HEK293T (cell line): Measurements from ENCODE around the gene MLX.

Source experiments
- CTCF ChIA-PET: fragments of 350-600 bp; formaldehyde crosslinking; extraction: SDS; loops from one replicate; lab custom pipeline; 2021; ENCODE audit warnings: antibody characterized with exemption, inconsistent platforms; lab: Yijun Ruan, JAX
- POLR2A ChIA-PET: fragments of 350-600 bp; formaldehyde crosslinking; extraction: SDS; loops from one replicate; lab custom pipeline; 2020; ENCODE audit warnings: antibody characterized with exemption, inconsistent platforms; lab: Yijun Ruan, JAX
- DNase-seq: peaks from one replicate; pipeline ENCODE4 v3.0.0; 2012; ENCODE audit warnings: mixed read lengths; ENCODE audit errors: extremely low spot score
- ARNT ChIP-seq: fragments of 450-650 bp; IDR thresholded peaks from 2 replicates; pipeline ENCODE4 v1.6.1; 2017; ENCODE audit warnings: mild to moderate bottlenecking
- BHLHE40 ChIP-seq: fragments of 450-650 bp; IDR thresholded peaks from 2 replicates; pipeline ENCODE4 v1.6.1; 2016; ENCODE audit warnings: mild to moderate bottlenecking, moderate library complexity, borderline replicate concordance
- CTBP1 ChIP-seq: fragments of 450-650 bp; IDR thresholded peaks from 2 replicates; pipeline ENCODE4 v1.6.1; 2016; ENCODE audit warnings: borderline replicate concordance
- ELF4 ChIP-seq: fragments of 450-650 bp; IDR thresholded peaks from 2 replicates; pipeline ENCODE4 v1.6.1; 2017; ENCODE audit warnings: antibody characterized with exemption
- FOXA1 ChIP-seq: fragments of 450-650 bp; IDR thresholded peaks from 2 replicates; pipeline ENCODE4 v1.6.1; 2016; ENCODE audit warnings: mild to moderate bottlenecking
- FOXK2 ChIP-seq: fragments of 450-650 bp; IDR thresholded peaks from 2 replicates; pipeline ENCODE4 v1.6.1; 2016; ENCODE audit warnings: mild to moderate bottlenecking
- FOXM1 ChIP-seq: fragments of 450-650 bp; IDR thresholded peaks from 2 replicates; pipeline ENCODE4 v1.6.1; 2017; ENCODE audit warnings: mild to moderate bottlenecking, borderline replicate concordance
- HDGF ChIP-seq: fragments of 450-650 bp; IDR thresholded peaks from 2 replicates; pipeline ENCODE4 v1.6.1; 2017; ENCODE audit warnings: antibody characterized with exemption, borderline replicate concordance
- L3MBTL2 ChIP-seq: fragments of 450-650 bp; conservative IDR thresholded peaks from 2 replicates; pipeline ENCODE4 v1.6.1; 2016; ENCODE audit warnings: mild to moderate bottlenecking
- LEF1 ChIP-seq: fragments of 450-650 bp; IDR thresholded peaks from 2 replicates; pipeline ENCODE4 v1.6.1; 2017; ENCODE audit warnings: mild to moderate bottlenecking, borderline replicate concordance
- NFRKB ChIP-seq: fragments of 450-650 bp; IDR thresholded peaks from 2 replicates; pipeline ENCODE4 v1.6.1; 2016; ENCODE audit warnings: mild to moderate bottlenecking, moderate library complexity
- SP1 ChIP-seq: fragments of 450-650 bp; IDR thresholded peaks from 2 replicates; pipeline ENCODE4 v1.6.1; 2017
- SUZ12 ChIP-seq: fragments of 450-650 bp; IDR thresholded peaks from 2 replicates; pipeline ENCODE4 v1.6.1; 2016; ENCODE audit warnings: mild to moderate bottlenecking
- TARDBP ChIP-seq: fragments of 450-650 bp; IDR thresholded peaks from 2 replicates; pipeline ENCODE4 v1.6.1; 2016
- ZNF384 ChIP-seq: fragments of 450-650 bp; IDR thresholded peaks from 2 replicates; pipeline ENCODE4 v1.6.1; 2016
- TF ChIP-seq, protein P1 (sequence below): fragments of 450-650 bp; IDR thresholded peaks from 2 replicates; pipeline ENCODE4 v1.6.1; 2016

The MLX gene

DNA sequence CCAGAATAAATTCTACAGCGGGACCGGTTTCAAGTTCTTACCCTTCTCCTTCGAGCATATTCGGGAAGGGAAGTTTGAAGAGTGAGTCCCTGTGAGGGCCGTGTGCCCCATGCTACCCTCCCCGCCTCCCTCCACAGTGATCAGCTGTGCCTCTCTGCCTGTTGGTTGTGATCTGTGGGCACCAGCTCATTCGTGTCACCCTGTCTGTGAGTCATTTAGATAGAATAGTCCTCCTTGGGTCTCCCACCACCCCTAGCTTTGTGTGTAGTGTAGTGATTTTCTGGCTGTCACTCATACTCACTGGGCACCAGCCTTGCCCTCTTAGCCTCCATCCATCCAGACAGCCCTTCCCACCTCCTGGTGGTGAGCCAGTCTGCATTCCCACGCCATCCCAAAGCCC is 45.9 kb upstream of the MLX start:
- ChIA-PET POLR2A (interaction anchor here (1.0 to 1.7 kb wide), 2 partner anchors 15 to 98 kb away, joined by 3 to 5 read pairs; partner anchors contain the start of genes CAVIN1 and NAGLU), CTCF (interaction anchor here (1.0 kb wide), 1 partner anchor 9 kb away, joined by 6 read pairs; no protein-coding TSS in a partner anchor)
- TF ChIP-seq HDGF (no peak), FOXA1 (no peak), FOXM1 (no peak), ELF4 (no peak)
- TF ChIP-seq, protein P1, sequence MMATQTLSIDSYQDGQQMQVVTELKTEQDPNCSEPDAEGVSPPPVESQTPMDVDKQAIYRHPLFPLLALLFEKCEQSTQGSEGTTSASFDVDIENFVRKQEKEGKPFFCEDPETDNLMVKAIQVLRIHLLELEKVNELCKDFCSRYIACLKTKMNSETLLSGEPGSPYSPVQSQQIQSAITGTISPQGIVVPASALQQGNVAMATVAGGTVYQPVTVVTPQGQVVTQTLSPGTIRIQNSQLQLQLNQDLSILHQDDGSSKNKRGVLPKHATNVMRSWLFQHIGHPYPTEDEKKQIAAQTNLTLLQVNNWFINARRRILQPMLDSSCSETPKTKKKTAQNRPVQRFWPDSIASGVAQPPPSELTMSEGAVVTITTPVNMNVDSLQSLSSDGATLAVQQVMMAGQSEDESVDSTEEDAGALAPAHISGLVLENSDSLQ: no peak
- no peak for DNase-seq

DNA sequence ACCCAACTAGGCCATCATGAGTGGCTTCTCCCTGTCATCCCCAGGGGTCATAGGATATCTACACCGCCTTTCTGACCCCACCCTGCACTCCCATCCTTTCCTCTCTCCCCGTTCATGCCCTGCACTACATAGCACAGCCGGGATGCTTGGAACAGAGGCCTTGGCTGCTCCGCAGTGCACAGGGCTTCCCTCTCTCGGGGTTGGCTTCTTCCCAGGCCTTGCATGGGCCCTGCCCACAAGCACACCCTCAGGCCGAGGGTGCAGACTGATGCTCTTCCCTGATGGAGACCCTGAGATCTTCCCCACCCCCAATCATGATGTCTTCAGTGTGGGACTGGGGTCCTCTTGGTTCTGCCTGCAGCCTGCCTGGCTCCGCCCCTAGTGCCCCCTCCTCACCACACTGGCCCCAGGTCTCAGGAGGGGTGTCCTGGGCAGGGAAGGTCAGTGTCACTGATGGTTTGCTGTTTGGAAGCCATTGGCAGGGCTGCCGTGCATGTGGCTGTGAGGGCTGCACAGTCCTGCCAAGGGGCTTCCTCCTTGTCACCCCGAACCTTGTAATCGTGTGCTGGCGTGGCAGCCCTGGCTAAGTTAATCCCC is 45.1 kb upstream of the MLX start:
- CTCF ChIA-PET: no interaction called here
- TF ChIP-seq NFRKB (no peak), FOXA1 (no peak), FOXM1 (no peak), BHLHE40 (no peak), ZNF384 (no peak), L3MBTL2 (no peak), ARNT (no peak), ELF4 (no peak), SUZ12 (no peak), LEF1 (no peak), HDGF (no peak), FOXK2 (no peak), CTBP1 (no peak), TARDBP (no peak), SP1 (no peak)
- TF ChIP-seq, protein P1: no peak
- POLR2A ChIA-PET: interaction anchor here (1.0 to 1.7 kb wide), 3 partner anchors 14 to 99 kb away, joined by 3 to 5 read pairs (median 5); partner anchors contain the start of genes CAVIN1 and NAGLU

DNA sequence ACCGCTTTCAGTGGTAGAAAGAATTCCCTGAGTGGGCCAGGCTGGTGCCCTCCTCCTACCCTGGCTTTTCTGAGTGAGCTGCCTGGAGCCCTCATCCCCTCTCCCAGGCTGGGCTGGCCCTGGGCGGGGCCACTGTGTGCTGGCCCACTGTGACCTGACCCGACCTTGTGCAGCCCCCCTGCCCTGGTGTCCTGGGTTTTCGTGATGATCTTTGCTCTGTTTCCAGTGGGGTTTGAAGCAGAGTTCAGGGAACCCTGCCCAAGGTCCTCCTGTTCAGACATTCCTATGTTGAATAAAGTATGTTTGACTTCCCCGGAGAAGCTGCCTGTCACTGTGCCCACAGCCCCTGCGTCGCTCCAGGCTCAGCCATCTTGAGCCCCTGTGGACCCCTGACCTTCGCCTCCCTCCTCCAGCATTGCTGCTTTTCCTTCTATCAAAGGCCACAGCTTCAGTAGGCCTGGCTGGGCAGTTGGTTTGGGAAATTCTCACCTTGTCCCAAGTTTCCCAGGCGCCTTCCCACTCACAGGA is 44.6 kb upstream of the MLX start:
- ChIA-PET CTCF (no interaction called here), POLR2A (interaction anchor here (1.4 kb wide), 1 partner anchor 13 kb away, joined by 5 read pairs; the partner anchor contains the start of gene NAGLU)
- TF ChIP-seq, protein P1: no peak
- TF ChIP-seq ZNF384 (no peak), CTBP1 (no peak), SUZ12 (no peak), BHLHE40 (no peak), TARDBP (no peak), FOXA1 (no peak), LEF1 (no peak), ARNT (no peak), FOXM1 (no peak), SP1 (no peak), FOXK2 (no peak), ELF4 (no peak)
- DNase-seq: no peak

More for the DNA sequence above, 45.1 kb upstream of the MLX start:
- no peak for DNase-seq

DNA sequence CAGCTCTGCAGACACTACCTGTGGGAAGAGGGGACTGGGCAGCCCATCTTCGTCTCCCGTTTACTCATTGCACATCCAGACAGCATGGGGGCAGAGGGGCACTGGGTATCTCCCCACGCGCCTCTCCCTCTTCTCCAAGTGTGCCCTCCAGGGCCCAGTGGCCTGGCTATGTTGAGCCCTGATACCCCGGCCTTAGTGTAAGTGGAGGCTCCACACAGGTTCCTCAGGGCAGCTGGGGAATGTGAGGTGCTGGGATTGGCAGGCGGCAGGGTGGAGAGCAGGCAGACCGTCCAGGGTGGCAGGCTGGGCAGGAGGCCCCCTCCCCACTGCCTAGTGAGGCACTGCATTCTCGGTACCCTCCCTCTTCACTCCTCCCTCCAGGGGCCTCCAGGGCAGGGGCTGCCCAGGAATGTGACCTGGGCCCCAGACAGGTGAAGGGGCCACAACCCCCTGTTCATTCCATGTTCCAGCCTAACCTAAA is 44.1 kb upstream of the MLX start:
- CTCF ChIA-PET: no interaction called here
- no peak for DNase-seq
- TF ChIP-seq FOXM1: no peak
- no peak for TF ChIP-seq BHLHE40
- no peak for TF ChIP-seq TARDBP
- POLR2A ChIA-PET: interaction anchor here (1.4 kb wide), 1 partner anchor 13 kb away, joined by 5 read pairs; the partner anchor contains the start of gene NAGLU

DNA sequence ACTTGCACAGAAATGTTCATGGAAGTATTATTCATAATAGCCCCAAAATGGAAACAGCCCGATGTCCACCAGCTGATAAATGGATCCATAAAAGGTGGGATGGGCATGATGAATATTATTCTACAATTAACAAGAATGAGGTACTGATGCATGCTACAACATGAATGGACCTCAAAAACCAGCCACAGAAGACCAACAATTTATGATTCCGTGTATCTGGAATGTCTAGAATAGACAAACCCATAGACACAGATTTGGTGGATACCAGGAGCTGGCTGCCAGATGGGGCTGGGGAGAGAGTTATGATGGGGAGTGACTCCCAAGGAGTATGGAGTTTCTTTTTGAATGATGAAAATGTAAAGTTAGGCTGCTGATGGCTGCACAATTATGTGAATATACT is 41.7 kb upstream of the MLX start:
- POLR2A ChIA-PET: interaction anchor here (1.7 kb wide), 1 partner anchor 11 kb away, joined by 6 read pairs; the partner anchor contains the start of gene NAGLU
- CTCF ChIA-PET: no interaction called here
- no peak for TF ChIP-seq LEF1
- no peak for TF ChIP-seq ZNF384
- no peak for TF ChIP-seq ELF4
- no peak for TF ChIP-seq FOXA1
- no peak for TF ChIP-seq FOXK2
- TF ChIP-seq ARNT: no peak
- no peak for TF ChIP-seq FOXM1
- no peak for TF ChIP-seq L3MBTL2
- no peak for DNase-seq

DNA sequence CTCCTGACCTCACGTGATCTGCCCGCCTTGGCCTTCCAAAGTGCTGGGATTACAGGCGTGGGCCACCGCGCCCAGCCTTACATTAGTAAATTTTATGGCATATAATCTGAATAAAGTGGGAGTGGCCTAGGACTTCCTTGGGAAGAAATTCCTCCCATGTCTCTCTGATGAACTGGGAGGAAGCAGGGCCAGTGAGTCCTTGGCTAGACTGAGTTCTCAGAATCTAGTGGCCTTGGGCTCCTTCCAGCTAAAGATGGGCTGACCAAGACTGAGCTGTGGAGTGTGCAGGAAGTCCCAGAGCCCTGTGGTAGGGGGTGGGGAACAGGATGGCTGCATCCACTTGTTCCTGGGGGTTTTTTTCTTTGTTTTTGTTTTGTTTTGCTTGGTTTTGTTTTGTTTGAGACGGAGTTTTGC is 40.9 kb upstream of the MLX start:
- ChIA-PET CTCF (no interaction called here), POLR2A (interaction anchor here (1.7 kb wide), 1 partner anchor 10 kb away, joined by 6 read pairs; the partner anchor contains the start of gene NAGLU)
- DNase-seq: no peak
- no peak for TF ChIP-seq SP1
- TF ChIP-seq ELF4: no peak
- TF ChIP-seq, protein P1: no peak
